Mesendoderm (in vitro differentiated cells): Measurements from ENCODE around the gene SPATA2L. TPM values are rescaled to one million over a fixed set of nuclear protein-coding genes. Genes with fewer than 3 reads are reported as not detected.

ENCODE experiments used
- DNase-seq: peaks from one replicate; pipeline ENCODE4 v3.0.0; 2013
- H2AK5ac ChIP-seq: 2 replicates; pipeline ENCODE4 v1.6.1; 2013; ENCODE audit warnings: low read length, inconsistent platforms
- H2BK120ac ChIP-seq: 2 replicates; pipeline ENCODE4 v1.6.1; 2013; ENCODE audit warnings: low read depth, mild to moderate bottlenecking, low read length, moderate library complexity, mixed read lengths
- H2BK15ac ChIP-seq: replicated peaks from 2 replicates; pipeline ENCODE4 v1.6.1; 2013; ENCODE audit warnings: low read depth, mild to moderate bottlenecking, moderate library complexity
- H2BK5ac ChIP-seq: 2 replicates; pipeline ENCODE4 v1.6.1; 2013; ENCODE audit warnings: low read length, inconsistent platforms
- H3K18ac ChIP-seq: 2 replicates; pipeline ENCODE4 v1.6.1; 2013; ENCODE audit warnings: mild to moderate bottlenecking, low read length, mixed read lengths
- H3K23ac ChIP-seq: one replicate; pipeline ENCODE4 v1.6.1; 2013; ENCODE audit warnings: low read length
- H3K27ac ChIP-seq: 2 replicates; pipeline ENCODE4 v1.5.1; 2013; ENCODE audit warnings: low read depth, mild to moderate bottlenecking, inconsistent platforms, low read length, moderate library complexity
- H3K27me3 ChIP-seq: 2 replicates; pipeline ENCODE4 v1.6.1; 2013; ENCODE audit warnings: low read length, control low read depth, mild to moderate bottlenecking, inconsistent platforms; ENCODE audit not compliant: insufficient read depth, poor library complexity
- H3K36me3 ChIP-seq: 2 replicates; pipeline ENCODE4 v1.6.1; 2013; ENCODE audit warnings: low read length, inconsistent platforms; ENCODE audit not compliant: control insufficient read depth, insufficient read depth
- H3K4ac ChIP-seq: one replicate; pipeline ENCODE4 v1.6.1; 2013; ENCODE audit warnings: low read depth, mild to moderate bottlenecking, low read length, moderate library complexity
- H3K4me1 ChIP-seq: 2 replicates; pipeline ENCODE4 v1.6.1; 2013; ENCODE audit warnings: low read depth, low read length, inconsistent platforms; ENCODE audit not compliant: control insufficient read depth
- H3K4me2 ChIP-seq: 2 replicates; pipeline ENCODE4 v1.6.1; 2013; ENCODE audit warnings: low read length
- H3K4me3 ChIP-seq: 2 replicates; pipeline ENCODE4 v1.5.1; 2013; ENCODE audit warnings: mild to moderate bottlenecking, low read length
- H3K56ac ChIP-seq: one replicate; pipeline ENCODE4 v1.6.1; 2013; ENCODE audit warnings: low read length
- H3K79me1 ChIP-seq: 2 replicates; pipeline ENCODE4 v1.6.1; 2013; ENCODE audit warnings: low read length, inconsistent platforms
- H3K79me2 ChIP-seq: 2 replicates; pipeline ENCODE4 v1.6.1; 2013; ENCODE audit warnings: mild to moderate bottlenecking, low read length; ENCODE audit not compliant: control insufficient read depth, insufficient read depth
- H3K9ac ChIP-seq: 2 replicates; pipeline ENCODE4 v1.6.1; 2013; ENCODE audit warnings: low read length, inconsistent platforms
- H4K5ac ChIP-seq: one replicate; pipeline ENCODE4 v1.6.1; 2013; ENCODE audit warnings: low read length
- H4K8ac ChIP-seq: one replicate; pipeline ENCODE4 v1.6.1; 2013; ENCODE audit warnings: low read depth, mild to moderate bottlenecking, control low read depth, low read length, moderate library complexity
- WGBS: extraction: QIAGEN DNeasy Blood & Tissue Kit; methylation state at CpG from one replicate; pipeline ENCODE4 v1.1.7; 2013; ENCODE audit warnings: low lambda C conversion rate, missing lambda C conversion rate; ENCODE audit not compliant: insufficient coverage; ENCODE audit errors: extremely low coverage; 5-methylcytosine and 5-hydroxymethylcytosine counted together
- polyA plus RNA-seq, 2 experiments: library from polyadenylated mRNA; stranded (reverse); fragments of 200-250 nt; gene quantifications; one replicate each; pipeline ENCODE4 v1.2.3, GENCODE V29; 2013

The SPATA2L gene, protein sequence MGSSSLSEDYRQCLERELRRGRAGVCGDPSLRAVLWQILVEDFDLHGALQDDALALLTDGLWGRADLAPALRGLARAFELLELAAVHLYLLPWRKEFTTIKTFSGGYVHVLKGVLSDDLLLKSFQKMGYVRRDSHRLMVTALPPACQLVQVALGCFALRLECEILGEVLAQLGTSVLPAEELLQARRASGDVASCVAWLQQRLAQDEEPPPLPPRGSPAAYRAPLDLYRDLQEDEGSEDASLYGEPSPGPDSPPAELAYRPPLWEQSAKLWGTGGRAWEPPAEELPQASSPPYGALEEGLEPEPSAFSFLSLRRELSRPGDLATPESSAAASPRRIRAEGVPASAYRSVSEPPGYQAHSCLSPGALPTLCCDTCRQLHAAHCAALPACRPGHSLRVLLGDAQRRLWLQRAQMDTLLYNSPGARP
- 4.6 TPM for polyA plus RNA-seq (2013, experiment 1 of 2)
- 4.8 TPM for polyA plus RNA-seq (2013, experiment 2 of 2)

DNA sequence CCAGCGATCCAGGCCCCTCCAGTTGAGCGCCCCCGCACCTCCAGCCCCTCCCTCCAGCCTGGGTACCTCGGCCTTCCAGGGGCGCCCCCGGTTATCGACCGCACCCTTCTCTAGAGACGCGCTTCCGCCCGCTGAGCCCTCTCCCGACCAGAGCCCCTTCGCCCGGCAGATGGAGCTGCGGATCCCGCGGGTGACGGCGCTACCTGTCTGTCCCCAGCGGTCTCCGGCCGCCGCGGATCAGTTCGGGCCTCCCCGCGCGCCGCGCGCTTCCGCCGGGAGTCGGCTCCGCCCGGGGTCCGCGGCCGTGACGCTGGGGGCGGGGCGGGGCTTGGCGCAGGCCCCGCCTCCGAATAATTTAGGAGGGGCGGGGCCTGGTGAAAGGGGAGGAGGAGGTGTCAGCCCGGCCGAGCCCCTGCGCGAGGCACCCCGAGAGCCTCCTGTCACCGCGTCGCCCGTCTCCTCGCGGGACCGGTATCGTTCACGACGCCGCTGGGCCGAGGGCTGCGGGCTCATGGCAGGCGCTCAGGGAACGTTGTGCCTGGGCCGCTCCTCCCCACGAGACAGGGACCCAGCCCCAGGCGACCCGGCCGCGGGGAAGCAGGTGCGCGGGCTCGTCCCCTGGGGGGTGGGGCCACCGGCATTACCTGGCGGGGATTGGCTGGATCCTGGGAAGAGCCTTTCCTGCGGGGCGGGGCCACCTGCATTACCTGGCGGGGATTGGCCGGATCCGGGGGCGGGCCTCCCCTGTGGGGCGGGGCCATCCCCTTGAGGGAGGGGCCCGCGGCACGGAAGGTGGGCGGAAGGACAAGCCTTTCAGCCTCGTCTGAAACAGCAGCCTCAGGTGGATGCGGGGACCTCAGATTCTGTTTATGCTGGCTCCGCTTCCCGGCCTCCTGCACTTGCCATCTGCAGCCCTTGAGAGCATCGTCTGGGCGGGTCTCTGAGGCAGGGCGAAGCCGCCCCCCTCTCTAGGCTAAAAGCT is at the start of gene SPATA2L:
TSS of gene SPATA2L (minus strand) at position 281 of the 982 bp plus-strand sequence. CDS start 473 bp downstream, outside the sequence.
- Histone ChIP-seq H3K9ac (peak within 1 kb of the TSS; percentile 80), H3K18ac (no peak within 1 kb of the TSS), H2BK5ac (no peak within 1 kb of the TSS), H4K8ac (no peak within 1 kb of the TSS), H3K4me3 (peak within 1 kb of the TSS; percentile 74), H3K79me2 (no peaks in the 10 kb centered on the region), H3K56ac (peak within 1 kb of the TSS; percentile 90), H3K36me3 (peaks cover 2% of the 10 kb centered on the region), H4K5ac (no peak within 1 kb of the TSS), H3K79me1 (no peaks in the 10 kb centered on the region), H3K4me1 (peaks cover 7% of the 10 kb centered on the region), H3K27me3 (no peaks in the 10 kb centered on the region), H2BK120ac (no peak within 1 kb of the TSS), H3K23ac (peak within 1 kb of the TSS; percentile 80), H2BK15ac (no peak within 1 kb of the TSS), H3K4me2 (peak within 1 kb of the TSS; percentile 88), H3K27ac (peak within 1 kb of the TSS; percentile 55), H3K4ac (no peak within 1 kb of the TSS), H2AK5ac (no peak within 1 kb of the TSS)
- no CpG with 5 or more reads among the region's 97 CpGs for WGBS
- peak; percentile 98 for DNase-seq

DNA sequence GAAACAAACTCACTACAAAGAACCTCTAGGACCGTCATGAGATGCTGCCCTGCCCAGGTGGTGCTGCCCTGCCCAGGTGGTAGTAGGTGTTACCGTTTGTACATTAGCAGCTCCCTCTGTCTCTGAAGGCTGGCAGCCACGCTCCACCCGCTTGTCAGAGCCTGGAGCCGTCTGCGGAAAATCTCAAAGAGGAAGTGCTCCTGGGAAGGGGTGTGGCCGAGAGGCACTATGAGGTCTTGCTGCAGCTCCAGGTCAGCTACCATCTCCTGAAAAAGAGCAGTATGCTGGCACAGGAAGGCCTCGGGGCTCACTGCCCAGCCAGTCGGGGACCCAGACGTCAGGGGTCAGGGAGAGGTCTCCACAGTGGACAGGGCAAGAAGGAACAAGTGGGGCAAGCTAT is 48.1 kb upstream of the SPATA2L start:
- H3K27ac ChIP-seq, result no peak overlapping the region
- no peaks in the 10 kb centered on the region for H3K4me1 ChIP-seq
- no peak for DNase-seq
- no peak overlapping the region for H2BK120ac ChIP-seq
- no peak overlapping the region for H2AK5ac ChIP-seq
- no peaks in the 10 kb centered on the region for H3K27me3 ChIP-seq
- H3K4me3 ChIP-seq, result no peak overlapping the region
- H3K18ac ChIP-seq, result no peak overlapping the region
- H4K8ac ChIP-seq, result no peak overlapping the region
- H3K79me1 ChIP-seq, result no peaks in the 10 kb centered on the region
- no peak overlapping the region for H3K4me2 ChIP-seq
- H2BK15ac ChIP-seq, result no peak overlapping the region
- no CpG with 5 or more reads among the region's 10 CpGs for WGBS
- no peak overlapping the region for H3K9ac ChIP-seq
- H3K79me2 ChIP-seq, result no peaks in the 10 kb centered on the region
- no peak overlapping the region for H2BK5ac ChIP-seq
- H3K36me3 ChIP-seq, result peaks cover 26% of the 10 kb centered on the region
- no peak overlapping the region for H3K56ac ChIP-seq
- no peak overlapping the region for H3K4ac ChIP-seq
- no peak overlapping the region for H3K23ac ChIP-seq
- H4K5ac ChIP-seq, result no peak overlapping the region

DNA sequence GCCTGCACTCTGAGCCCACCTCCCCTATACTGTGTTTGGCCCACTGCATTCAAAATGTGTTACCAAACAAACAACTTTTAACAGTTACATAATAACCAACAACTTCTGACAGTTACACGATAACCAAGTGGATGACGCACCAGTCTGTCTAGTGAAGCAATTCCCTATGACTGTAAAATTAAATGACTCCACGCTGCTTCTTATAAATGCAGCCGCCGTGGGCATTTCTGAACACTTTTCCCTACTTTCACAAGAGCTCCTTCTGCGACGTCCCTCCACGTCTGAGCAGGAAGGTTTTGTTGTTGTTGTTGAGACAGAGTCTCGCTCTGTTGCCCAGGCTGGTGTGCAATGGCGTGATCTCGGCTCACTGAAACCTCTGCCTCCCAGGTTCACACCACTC is 47.4 kb upstream of the SPATA2L start:
- no peak for DNase-seq
- no peak overlapping the region for H3K9ac ChIP-seq
- no peak overlapping the region for H4K8ac ChIP-seq
- H3K36me3 ChIP-seq, result peaks cover 28% of the 10 kb centered on the region
- no peaks in the 10 kb centered on the region for H3K4me1 ChIP-seq
- H2BK5ac ChIP-seq, result no peak overlapping the region
- H4K5ac ChIP-seq, result no peak overlapping the region
- no peak overlapping the region for H3K4ac ChIP-seq
- no peak overlapping the region for H3K4me2 ChIP-seq
- no peaks in the 10 kb centered on the region for H3K79me2 ChIP-seq
- H3K4me3 ChIP-seq, result no peak overlapping the region
- no CpG with 5 or more reads among the region's 11 CpGs for WGBS
- no peak overlapping the region for H3K56ac ChIP-seq
- H3K27ac ChIP-seq, result no peak overlapping the region
- H2BK120ac ChIP-seq, result no peak overlapping the region
- H3K79me1 ChIP-seq, result no peaks in the 10 kb centered on the region
- no peak overlapping the region for H3K18ac ChIP-seq
- no peak overlapping the region for H2BK15ac ChIP-seq
- no peaks in the 10 kb centered on the region for H3K27me3 ChIP-seq
- H3K23ac ChIP-seq, result no peak overlapping the region
- no peak overlapping the region for H2AK5ac ChIP-seq

DNA sequence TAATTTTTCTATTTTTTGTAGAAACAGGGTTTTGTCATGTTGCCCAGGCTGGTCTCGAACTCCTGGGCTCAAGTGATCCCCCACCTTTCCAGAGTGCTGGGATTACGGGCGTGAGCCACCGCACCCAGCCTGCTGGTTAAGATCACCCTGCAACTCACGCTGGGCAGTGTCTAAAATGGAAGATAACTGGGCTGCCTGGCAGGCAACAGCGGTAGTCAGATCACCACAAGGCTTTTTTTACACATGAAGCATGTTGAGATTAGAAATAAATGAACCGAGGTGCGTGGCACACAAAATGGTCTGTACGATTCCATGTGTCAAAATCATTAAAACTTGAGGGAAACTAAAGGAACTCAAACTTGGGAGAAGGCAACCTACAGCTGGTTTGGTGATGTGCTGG is 46.6 kb upstream of the SPATA2L start:
- Histone ChIP-seq H3K9ac (no peak overlapping the region), H3K27me3 (no peaks in the 10 kb centered on the region), H3K18ac (no peak overlapping the region), H3K79me1 (no peaks in the 10 kb centered on the region), H3K36me3 (peaks cover 30% of the 10 kb centered on the region), H2BK15ac (no peak overlapping the region), H3K4me3 (no peak overlapping the region), H2BK120ac (no peak overlapping the region), H3K56ac (no peak overlapping the region), H4K5ac (no peak overlapping the region), H3K4ac (no peak overlapping the region), H3K4me2 (no peak overlapping the region), H2BK5ac (no peak overlapping the region), H3K79me2 (no peaks in the 10 kb centered on the region), H3K4me1 (no peaks in the 10 kb centered on the region), H2AK5ac (no peak overlapping the region), H4K8ac (no peak overlapping the region), H3K23ac (no peak overlapping the region), H3K27ac (no peak overlapping the region)
- no peak for DNase-seq
- no CpG with 5 or more reads among the region's 9 CpGs for WGBS

DNA sequence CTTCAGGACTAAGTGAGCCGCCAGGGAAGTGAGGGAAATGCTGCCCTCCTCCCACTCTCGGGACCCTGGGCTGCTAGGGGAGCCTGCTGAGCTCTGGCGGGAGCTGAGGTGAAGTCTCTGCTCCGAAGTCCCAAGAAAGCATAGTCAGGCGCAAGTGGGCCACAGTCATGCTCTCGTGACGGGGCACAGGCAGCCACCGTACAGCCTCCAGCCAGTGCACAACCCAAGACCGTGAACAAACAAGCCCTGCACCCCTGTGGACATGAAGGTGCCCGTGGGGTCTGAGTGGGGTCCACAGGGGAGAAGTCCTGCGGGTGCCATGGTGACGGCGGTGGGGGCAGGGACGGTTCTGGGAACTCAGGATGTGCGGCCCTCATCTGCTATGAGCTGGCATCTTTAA is 44.5 kb upstream of the SPATA2L start:
- Histone ChIP-seq H3K4me1 (no peaks in the 10 kb centered on the region), H2BK120ac (no peak overlapping the region), H3K4ac (no peak overlapping the region), H3K4me3 (no peak overlapping the region), H3K36me3 (peaks cover 33% of the 10 kb centered on the region), H3K23ac (no peak overlapping the region), H3K27me3 (no peaks in the 10 kb centered on the region), H3K9ac (no peak overlapping the region), H4K8ac (no peak overlapping the region), H3K79me1 (no peaks in the 10 kb centered on the region), H3K79me2 (no peaks in the 10 kb centered on the region), H3K18ac (no peak overlapping the region), H3K56ac (no peak overlapping the region), H2BK15ac (no peak overlapping the region), H2AK5ac (no peak overlapping the region), H3K4me2 (no peak overlapping the region), H3K27ac (no peak overlapping the region), H2BK5ac (no peak overlapping the region), H4K5ac (no peak overlapping the region)
- DNase-seq, result no peak
- WGBS, result no CpG with 5 or more reads among the region's 15 CpGs
